GM18873 (cell line): ENCODE data around the gene FRRS1L.

Source experiments
- ATAC-seq: cut with Tn5 transposase; IDR thresholded peaks from one replicate; pipeline ENCODE4 v1.9.1; 2021; ENCODE audit warnings: mild to moderate bottlenecking, moderate library complexity, moderate number of reproducible peaks; ENCODE audit not compliant: unreplicated experiment, low FRiP score

FRRS1L gene, protein sequence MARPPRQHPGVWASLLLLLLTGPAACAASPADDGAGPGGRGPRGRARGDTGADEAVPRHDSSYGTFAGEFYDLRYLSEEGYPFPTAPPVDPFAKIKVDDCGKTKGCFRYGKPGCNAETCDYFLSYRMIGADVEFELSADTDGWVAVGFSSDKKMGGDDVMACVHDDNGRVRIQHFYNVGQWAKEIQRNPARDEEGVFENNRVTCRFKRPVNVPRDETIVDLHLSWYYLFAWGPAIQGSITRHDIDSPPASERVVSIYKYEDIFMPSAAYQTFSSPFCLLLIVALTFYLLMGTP

DNA sequence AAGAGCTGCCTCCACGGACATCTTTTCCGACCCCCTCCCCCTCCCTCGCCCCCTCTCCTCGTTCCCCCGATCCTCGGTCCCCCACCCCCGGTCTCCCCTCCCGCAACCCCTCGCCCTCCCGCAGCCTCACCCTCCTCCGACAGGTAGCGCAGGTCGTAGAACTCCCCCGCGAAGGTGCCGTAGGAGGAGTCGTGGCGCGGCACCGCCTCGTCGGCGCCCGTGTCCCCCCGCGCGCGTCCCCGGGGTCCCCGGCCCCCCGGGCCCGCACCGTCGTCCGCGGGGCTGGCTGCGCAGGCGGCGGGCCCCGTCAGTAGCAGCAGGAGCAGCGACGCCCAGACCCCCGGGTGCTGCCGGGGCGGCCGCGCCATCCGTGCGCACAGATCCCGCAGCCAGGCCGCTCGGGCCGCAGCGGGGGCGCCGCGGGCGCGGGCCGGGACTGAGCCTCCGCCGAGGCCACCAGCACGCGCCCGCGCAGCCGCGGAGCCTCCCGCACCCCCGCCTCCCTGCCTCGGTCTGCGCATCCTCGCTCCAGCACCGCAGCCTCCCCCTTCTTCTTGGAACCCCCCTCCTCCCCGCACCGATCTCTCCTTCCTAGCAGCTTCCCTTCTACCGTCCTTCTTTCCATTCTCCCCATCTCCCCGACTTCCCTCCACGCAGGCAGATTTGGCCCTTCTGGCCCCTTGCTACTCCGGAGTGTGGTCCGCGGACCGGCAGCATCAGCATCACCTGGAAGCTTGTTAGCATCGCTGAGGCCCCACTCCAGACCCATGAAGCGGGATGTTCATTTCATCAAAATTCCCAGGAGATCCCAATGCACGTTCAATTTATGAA lies at the start of gene FRRS1L:
Gene FRRS1L, minus strand, starts transcription at position 479 of the 831 bp plus-strand sequence. Its CDS starts 111 bp downstream, at position 368.
- ATAC-seq: no peak

DNA sequence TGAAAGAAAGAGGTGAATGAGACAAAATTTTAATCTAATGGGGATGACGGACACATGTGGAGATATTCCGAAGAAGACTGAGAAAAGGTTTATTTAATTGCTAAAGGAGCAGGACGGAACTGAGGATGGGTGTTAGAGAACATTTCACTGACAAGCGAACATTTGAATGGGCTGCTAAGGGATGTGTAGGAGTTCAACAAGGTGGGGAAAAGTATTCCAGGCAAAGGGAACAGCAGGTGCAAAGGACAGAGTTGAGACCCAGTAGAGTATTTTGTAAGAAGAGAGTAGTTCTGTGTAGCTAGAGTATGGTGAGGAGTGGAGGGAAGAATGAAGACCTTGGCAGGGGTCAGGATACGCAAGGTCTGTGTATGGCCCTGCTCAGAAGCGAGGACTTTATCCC lies 47.4 kb upstream of the FRRS1L start:
- ATAC-seq: no peak

DNA sequence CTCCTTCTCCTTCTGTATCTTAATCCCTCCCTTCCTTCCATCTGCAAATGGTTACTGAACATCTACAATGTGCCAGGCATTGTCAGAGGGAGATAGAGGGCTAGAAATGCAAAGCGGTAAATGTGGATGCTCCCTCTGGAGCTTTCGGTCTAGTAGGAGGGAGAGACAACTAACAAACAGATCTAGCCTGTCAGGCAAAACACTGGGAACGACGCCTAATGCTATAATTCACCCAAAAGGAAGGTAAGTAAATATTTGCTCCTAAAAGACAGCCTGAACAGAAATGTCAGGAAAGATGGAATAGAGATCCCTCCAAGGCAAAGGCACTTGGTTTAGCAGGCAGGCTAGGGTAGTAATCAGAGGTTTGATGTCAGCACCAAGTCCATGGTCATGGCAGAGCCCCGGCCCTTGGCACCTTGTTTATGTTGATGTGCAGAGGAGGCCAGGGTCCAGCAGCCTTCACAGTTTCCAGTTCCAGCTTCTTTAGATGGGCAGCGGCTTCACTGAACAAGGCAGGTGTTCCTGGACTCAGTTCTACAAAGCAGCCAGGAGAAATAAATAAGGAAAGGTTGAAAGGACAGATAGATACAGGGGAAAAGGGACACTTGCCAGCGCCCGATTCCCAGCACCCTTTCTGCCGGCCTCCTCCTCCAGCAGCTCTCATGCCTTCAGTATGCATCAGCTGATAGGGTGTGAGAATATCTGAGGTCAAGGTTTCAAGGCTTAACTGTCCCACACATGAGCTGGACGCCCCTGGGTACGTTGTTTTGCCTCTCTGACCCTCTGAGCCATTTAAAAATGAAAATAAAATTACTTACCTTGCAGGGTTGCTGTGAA lies 46.5 kb upstream of the FRRS1L start:
- no peak for ATAC-seq

DNA sequence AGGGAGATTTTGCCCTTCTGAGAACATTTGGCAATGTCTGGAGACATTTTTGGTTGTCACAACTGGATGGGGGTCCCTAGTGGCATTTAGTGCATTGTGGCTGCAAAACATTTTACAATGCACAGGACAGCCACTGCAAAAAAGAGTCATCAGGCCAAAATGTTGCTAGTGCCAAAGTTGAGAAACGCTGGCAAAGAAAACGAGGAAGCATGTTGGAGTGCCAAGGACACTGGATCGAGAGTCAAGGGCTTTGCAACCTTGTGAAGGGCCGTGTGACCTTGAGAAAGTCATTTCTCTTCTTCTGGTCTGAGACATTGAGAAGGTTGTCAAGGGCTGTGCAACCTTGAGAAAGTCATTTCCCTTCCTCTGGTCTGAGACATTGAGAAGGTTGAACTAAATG lies 45.7 kb upstream of the FRRS1L start:
- no peak for ATAC-seq

DNA sequence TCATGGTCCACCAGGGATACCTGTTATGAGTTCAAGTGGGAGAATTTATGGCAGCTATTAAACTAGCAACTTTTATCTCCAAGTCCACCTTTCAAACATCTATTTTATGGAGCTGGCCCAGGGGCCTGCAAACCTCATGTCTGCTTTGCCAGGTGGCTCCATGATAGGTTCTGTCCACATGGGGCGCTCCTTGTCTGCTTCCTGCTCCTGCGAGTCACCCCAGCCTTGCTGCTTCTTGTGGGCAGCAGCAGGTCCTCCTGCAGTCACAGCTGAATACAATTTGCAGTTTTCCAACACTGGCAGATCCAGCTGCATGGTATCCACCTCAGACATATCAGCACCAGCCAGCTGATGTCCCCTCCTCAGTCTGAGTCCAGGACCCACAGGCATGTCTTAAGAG lies 39.6 kb upstream of the FRRS1L start:
- no peak for ATAC-seq

DNA sequence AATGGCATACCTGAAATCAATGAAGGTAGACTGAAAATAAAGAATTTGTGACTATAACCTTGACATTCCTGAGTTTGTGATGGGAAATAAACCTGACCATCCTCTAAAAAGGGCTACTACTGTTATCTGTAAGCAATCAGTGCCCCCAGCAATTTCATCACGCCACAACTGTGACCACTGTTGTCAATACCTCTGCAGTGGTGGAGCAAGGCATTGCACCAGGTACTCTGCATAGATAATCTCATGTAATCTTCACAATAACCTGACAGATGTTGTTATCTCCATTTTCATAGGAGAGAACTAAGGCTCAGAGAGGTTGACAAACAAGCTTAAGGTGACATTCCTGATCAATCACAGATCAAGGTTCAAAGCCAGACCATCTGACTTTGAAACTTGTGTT lies 38.5 kb upstream of the FRRS1L start:
- no peak for ATAC-seq

DNA sequence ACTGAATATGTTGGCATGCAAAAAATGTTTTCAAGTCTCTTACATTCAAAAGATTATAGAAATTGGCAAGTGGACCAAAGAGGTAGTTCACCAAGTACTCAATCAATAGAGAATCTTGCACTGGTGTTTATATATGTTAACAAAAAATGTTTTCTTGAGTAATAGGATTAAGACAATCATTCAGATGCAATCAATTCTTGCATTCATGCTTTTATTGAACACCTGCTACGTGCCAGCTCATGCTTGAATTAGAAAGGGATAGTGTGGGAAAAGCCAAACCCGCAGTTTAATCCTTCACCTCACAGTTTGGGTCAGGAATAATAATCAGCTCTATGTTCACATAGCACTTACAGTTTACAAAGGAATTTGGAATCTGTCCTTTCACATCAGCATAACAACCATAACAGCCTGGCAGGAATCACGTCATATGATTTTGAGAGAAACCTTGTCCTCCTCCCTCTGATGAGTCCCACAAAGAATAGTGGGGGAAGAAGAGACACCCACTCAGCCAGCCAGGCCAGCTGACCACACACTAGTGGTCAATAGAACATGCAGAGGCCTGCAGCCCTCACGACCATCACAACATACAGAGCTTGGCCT lies 36.8 kb upstream of the FRRS1L start:
- ATAC-seq: no peak

DNA sequence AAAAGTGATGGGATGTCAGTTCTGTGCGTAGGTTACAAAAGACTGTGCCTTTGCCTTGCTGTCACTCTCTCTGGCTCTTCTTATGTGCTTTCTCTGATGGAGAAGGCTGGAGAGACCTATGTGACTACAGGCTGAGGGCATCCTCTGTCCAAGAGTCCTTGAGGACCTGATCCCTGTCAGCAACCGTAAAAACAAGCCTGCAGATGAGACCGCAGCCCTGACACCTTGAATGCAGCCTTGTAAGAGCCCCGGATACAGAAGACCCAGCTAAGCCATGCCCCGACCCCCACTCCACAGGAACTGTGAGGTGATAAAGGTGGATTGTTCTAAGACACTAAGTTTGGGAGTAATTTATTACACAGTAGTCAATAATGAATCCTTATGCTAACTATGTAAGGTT lies 32.6 kb upstream of the FRRS1L start:
- ATAC-seq: no peak

DNA sequence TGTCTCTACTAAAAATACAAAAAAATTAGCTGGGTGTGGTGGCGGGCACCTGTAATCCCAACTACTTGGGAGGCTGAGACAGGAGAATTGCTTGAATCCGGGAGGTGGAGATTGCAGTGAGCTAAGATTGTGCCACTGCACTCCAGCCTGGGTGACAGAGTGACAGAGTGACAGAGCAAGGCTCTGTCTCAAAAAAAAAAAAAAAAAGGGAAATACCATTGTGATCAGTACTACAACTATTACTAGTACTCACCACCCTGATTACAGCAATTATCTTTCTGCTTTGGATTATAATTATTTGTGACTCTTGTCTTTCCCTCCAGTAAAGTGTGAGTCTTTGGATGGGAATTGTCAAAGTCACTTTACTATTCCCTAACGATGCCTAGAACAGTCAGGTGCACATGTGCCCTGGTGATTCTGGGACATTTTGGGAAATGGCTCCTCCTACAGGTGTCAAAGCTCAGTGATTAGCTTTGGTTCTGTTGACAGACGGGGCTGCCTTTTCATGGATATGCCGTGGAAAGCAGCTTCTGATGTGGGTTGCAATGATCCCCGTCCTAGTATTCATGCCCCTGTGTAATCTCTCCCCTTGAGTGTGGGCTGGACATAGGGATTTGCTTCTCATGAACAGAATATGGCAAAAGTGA lies 31.8 kb upstream of the FRRS1L start:
- no peak for ATAC-seq

DNA sequence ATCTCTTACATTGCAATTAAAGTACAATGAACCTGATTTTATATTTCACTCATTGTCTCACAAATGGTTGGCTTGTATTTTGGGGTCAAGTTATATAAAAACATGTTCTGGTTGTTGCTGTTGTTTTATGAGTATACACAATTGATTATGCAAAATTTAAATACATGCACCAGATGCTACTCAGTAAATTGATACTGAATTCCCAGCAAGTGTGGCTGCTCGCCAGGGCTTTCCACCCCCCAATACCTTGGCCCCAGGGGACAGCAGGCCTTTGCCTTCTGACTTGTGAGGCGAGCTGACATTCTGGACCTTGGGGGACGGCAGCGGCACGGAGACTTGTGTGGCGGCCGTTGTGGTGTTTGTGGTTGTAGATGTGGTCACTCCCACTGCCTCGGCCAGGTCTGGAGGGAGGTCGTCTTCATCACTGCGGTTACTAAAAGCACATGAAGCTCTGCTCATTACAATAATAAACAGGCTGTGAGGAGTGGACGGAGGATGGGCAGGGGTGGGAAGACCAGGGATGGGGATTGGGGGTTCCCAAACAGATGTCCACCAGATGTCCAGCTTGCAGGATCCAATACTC lies 27.0 kb upstream of the FRRS1L start:
- no peak for ATAC-seq

DNA sequence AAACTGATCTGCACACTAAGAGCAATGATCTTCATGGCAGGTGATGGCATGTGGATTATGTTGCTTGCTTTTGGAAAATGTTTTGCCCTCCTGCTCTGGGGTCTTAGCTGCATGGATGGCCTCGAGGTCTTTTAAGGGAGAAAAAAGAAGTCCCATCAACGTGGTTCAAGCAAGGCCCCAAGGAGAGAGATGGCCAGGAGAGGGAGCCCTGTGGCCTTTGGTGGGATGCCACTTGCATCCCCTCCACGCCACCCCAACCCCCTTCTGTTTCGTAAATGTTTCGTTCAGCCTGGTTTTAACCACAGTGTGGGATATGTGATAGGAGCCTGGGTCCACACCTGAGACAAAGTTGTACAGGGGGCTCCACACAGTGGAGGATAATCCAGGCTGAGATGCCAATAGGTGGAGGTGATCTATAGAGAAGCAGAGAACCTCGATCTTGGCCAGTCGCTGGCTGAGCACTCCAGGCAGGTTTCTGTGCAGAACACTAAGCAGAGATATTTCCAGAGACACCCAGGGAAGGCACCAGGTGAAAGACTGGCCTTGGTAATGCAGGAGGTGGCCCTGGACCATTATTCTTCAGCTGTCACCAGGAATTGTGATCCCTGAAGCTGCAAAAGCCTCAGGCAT lies 25.8 kb upstream of the FRRS1L start:
- no peak for ATAC-seq

DNA sequence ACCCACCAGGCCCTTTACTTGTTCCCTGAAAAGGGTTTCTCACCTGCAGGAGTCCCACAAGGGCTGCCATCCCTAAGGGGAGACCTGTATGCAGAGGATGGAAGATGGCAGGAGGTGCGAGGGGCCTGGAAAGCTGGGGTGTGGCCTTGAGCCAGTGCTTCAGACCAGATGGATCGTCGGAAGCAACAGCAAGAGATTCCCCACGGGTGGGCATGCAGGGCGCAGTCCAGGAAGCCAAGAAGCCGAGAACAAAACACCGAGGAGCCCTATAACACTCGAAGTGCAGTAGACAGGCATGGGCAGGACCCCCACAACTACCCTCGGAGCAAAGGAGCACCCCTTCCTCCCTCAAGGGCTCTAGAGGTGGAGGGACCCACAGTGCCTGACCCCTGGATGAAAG lies 24.7 kb upstream of the FRRS1L start:
- no peak for ATAC-seq

DNA sequence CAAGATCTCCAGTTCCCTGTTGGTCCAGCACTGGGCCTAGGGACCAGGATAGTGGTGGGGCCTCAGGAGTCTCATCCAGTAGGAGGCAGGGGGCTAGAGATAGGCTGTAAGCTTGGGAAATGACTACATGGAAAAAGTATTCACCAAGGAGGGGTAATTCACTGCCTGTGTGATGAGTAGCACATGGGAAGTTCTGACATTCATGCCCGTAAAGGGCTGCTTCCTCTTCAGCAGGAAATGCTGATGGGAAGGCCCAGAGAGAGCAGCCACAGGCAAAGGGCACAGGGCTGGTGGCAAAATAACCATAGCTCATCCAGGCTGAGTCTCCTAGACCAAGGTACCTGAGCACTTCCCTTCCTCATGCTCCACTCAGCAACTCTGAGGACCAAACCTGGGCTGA lies 23.1 kb upstream of the FRRS1L start:
- ATAC-seq: no peak

DNA sequence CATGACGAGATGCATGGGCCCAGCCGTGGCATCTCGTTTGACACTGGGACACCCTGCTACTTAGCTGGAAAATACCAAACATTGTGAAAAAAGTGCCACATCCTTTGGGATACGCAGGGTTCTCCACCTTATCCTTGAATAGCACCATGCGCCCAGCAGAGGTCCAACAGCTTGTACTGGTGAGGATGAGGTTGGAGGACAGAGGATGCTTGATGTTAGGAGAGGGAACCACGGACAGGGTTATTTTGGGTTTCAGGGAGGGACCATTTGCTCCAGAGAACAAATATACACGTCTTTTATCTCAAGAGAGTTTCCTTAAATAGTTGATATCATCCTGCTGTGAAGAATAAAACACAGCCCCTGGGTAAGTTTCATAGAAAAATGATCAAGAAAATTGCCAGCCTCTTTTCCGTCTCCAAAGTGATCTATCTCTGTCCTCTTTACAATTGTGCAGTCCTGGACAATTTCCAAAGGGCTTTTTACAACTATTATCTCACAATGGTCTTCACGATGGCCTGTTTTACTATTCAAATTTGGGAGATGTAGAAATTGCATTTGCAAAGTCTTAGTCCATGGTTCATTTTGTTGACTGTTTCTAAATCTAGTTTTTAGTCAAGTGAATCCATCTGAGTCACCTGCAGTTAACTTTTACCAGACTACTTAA lies 19.9 kb upstream of the FRRS1L start:
- ATAC-seq: no peak

DNA sequence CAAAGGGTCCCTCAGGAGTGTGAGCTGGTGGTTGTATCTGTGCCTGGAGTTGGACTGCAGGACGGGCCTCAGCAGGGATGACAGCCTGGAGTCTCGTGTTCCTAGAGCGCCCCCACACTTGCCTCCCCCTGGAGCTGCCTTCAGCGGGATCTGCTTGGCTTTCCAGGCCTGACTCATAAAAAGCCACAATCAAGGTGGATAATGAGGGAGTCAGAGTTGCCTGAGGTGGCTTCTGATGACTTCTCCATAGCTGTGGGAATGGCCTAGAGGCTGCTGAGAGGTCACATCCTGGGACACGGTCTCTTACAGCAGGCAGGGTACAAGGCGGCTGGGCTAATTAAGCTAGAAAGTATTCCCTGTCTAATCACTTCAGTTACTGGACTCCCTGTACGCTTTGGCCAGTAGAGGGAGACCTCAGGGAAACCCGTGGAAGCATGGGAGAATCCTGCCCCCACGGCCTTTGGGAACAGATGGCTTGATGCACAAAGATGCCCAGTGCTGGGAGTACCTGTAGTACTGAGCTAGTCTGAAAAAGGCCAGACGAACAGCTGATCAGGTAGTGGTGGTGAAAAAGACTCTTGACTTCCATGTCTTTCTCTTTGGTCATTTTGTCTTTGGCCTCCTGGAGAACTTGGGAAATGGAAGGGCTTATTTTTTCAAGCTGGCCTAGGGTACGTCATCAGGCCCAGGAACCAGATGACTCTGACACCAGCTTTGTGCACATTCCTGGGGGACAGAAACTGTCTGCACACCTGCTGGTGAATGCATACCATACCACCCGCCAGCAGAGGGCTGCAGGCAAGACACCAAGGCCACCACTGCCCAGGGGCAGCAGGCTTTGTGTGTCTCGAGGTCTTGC lies 16.1 kb upstream of the FRRS1L start:
- ATAC-seq: no peak

DNA sequence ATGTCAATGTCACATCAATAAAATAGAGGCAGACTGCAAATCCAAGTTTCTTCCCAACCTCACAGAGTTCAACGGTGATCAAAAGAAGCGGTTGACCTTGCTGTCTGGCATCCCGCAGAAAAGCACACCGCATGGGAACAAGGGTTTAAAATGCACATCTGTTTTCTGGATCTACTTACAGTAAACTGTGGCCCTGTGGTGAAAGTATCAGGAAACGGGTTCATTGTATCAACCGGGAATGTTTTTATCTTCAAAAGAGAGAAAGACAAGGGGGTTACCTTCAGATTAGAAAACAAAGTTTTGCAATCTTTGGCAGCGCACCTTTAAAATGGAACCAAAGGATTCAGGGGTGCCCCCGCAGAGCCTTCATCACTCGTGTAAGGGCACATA lies 15.5 kb upstream of the FRRS1L start:
- ATAC-seq: no peak

DNA sequence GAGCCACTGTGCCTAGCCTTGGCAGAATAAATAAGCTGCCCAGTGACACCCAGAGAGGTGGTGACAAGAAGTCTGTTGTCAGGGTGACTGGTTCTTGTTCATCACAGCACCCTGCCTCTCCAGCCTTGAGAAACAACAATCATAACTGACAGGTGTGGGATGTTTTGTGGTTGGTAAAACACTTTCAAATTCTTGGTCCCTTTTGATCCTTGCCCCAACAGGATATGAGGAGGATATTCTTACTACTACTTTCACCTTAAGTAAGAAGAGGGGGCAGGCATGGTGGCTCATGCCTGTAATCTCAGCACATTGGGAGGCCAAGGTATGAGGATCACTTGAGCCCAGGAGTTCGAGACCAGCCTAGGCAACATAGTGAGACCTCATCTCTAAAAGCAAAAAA lies 14.2 kb upstream of the FRRS1L start:
- ATAC-seq: peak; percentile 53
